Right lobe of liver (tissue), 6 donors: Measurements from ENCODE around the gene TMEM51. TPM values are rescaled to one million over a fixed set of nuclear protein-coding genes. Genes with fewer than 3 reads are reported as not detected.
A peak's percentile ranks its signal among the peaks of the same experiment; 100 is the strongest.

Experiments
- ATAC-seq, 4 donors: fragments of 200-7000 bp; cut with Tn5 transposase; one replicate each; pipeline ENCODE4 v1.9.1; 2020; ENCODE audit warnings: mild to moderate bottlenecking in 4 of 4, moderate library complexity in 4 of 4
- DNase-seq, 3 donors: peaks; one replicate each; pipeline ENCODE4 v3.0.0-alpha.2; 2020
- H3K27ac ChIP-seq, 3 donors: fragments of 200-600 bp; one replicate each; pipeline ENCODE4 v1.8.0; 2022
- H3K27me3 ChIP-seq, 2 donors: fragments of 200-600 bp; one replicate each; pipeline ENCODE4 v1.8.0; 2022
- H3K36me3 ChIP-seq, 4 donors: fragments of 200-600 bp; sonication (generic) in 1 of 4; one replicate each; pipeline versions ENCODE4 v1.5.1 to v1.8.0; 2017 to 2022; ENCODE audit warnings: control low read depth in 1 of 4
- H3K4me1 ChIP-seq, 4 donors: fragments of 200-600 bp; sonication (generic) in 1 of 4; one replicate each; pipeline versions ENCODE4 v1.5.1 to v1.8.0; 2017 to 2022; ENCODE audit warnings: control low read depth in 1 of 4
- H3K4me3 ChIP-seq, 3 donors: fragments of 200-600 bp; one replicate each; pipeline ENCODE4 v1.8.0; 2022
- H3K9me3 ChIP-seq, 4 donors: fragments of 200-600 bp; sonication (generic) in 1 of 4; one replicate each; pipeline versions ENCODE4 v1.5.1 to v1.8.0; 2017 to 2022; ENCODE audit warnings: control low read depth in 1 of 4
- POLR2A ChIP-seq: fragments of 450-650 bp; IDR thresholded peaks from one replicate; pipeline ENCODE4 v1.6.1; 2017; ENCODE audit warnings: antibody characterized with exemption, mild to moderate bottlenecking
- WGBS: methylation state at CpG from one replicate; pipeline ENCODE4 v1.1.6; 2018; ENCODE audit warnings: low coverage, low lambda C conversion rate; ENCODE audit not compliant: insufficient coverage; ENCODE audit errors: missing lambda C conversion rate; 5-methylcytosine and 5-hydroxymethylcytosine counted together
- intact Hi-C, 2 donors: fragments of 100-400 bp; cut with DNase I; formaldehyde crosslinking; loops; one replicate each; pipeline versions ENCODE4 v1.11.2 to v1.14.1; 2022
- total RNA-seq, 6 experiments: library from RNA; depleted of rRNA in 2 of 6; stranded (reverse); fragments of >200 nt in 2 of 6; fragmentation: NEBNext Ultra II Directional in 3 of 6; extraction: Animal tissue kit (Norgen Biotek cat#: 25700) in 3 of 6; gene quantifications; one replicate each; pipeline versions ENCODE4 v1.1.0 to v1.2.4, GENCODE V29; 2016 to 2023
- TF ChIP-seq, protein P1 (sequence below), 4 donors: fragments of 200-600 bp in 3 of 4; fragments of 450-650 bp in 1 of 4; IDR thresholded peaks; one replicate each; pipeline versions ENCODE4 v1.5.1 to v1.8.0; 2016 to 2022; ENCODE audit warnings: antibody characterized with exemption in 4 of 4, mild to moderate bottlenecking in 2 of 4
- donor health status: DM: no; HTN: yes; CAD: no.
- donor health status: DM: no; HTN: no; CAD: no.
- donor health status: DM: no; HTN: no; CAD: no.
- donor health status: DM: no; HTN: yes; CAD: no.
- donor health status: DM: no; HTN: yes; CAD: no.

The TMEM51 gene
- total RNA-seq, 6 experiments from 2014 or later = 1.3 to 5.4 (median 1.9) TPM

DNA sequence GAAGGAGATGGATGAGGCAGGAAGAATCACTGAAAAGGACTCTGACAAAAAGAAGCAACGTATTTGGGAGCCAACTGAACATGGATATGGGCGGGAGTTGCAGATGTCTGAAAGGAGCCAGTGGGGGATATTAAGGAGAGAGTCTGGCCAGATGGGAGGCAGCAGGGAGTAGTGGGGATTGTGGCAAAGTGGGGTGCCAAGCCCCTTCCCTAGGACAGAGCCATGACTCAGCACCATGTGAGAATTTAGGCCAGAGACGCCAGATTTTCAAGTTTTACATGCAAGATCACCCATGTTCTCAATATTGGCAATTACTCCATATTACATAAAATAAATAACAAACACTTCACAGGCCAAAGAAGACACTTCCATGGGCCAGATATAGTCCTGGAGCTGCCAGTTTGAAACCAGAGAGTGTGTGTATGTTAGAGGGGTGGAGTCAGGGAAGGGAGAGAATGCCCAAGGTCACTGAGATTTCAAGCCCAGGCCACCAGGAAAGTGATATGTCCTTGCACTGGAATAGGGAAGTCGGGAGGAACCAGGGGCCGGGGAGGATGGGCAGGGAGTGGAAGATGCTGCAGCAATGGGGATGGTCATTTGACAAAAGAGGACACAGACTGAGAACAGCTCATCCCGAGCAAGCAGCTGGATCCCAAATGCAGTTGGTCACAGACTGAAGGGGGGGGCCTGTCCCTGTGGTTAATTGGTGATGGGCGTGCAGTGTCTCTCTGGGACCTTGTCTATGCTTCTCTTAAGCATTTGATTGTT, 23.5 kb downstream of the TMEM51 start:
- 43% methylated on average over 5 of the region's 7 CpGs for WGBS
- H3K27ac ChIP-seq = no peak overlapping the region
- H3K4me3 ChIP-seq = no peak overlapping the region
- no peaks in the 10 kb centered on the region for H3K4me1 ChIP-seq
- H3K36me3 ChIP-seq = no peaks in the 10 kb centered on the region
- intact Hi-C loops = no loop called here
- H3K27me3 ChIP-seq = peaks cover 0 to 4% of the 10 kb centered on the region in 2 donors
- no peaks in the 10 kb centered on the region for H3K9me3 ChIP-seq
- ATAC-seq (peak in 1 of 4 donors; percentile 20), DNase-seq (no peak)
- TF ChIP-seq, protein P1, sequence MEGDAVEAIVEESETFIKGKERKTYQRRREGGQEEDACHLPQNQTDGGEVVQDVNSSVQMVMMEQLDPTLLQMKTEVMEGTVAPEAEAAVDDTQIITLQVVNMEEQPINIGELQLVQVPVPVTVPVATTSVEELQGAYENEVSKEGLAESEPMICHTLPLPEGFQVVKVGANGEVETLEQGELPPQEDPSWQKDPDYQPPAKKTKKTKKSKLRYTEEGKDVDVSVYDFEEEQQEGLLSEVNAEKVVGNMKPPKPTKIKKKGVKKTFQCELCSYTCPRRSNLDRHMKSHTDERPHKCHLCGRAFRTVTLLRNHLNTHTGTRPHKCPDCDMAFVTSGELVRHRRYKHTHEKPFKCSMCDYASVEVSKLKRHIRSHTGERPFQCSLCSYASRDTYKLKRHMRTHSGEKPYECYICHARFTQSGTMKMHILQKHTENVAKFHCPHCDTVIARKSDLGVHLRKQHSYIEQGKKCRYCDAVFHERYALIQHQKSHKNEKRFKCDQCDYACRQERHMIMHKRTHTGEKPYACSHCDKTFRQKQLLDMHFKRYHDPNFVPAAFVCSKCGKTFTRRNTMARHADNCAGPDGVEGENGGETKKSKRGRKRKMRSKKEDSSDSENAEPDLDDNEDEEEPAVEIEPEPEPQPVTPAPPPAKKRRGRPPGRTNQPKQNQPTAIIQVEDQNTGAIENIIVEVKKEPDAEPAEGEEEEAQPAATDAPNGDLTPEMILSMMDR (IDR thresholded peaks at IDR 0.05) = no peak
- TF ChIP-seq POLR2A = no peak

DNA sequence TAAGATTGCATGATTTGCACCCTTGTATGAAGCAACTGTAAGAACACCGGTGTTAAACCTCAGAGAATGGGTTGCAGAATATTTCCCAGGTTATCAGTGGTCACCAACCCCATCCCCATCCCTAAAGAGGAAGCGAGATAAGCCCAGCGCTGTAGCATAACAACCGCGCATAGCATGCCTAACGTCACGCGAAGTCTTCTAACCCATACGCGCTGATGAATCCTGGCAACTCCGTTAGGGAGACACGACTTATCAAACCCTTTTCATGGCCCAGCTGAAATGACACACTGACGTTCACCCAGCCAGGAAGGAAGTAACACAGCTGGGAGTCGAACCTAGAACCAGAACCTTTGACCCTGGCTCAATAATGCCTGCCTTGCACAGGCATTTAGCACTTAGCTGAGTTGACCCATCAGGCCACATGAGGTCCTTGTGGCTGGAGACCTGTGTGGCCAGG, 24.2 kb downstream of the TMEM51 start:
- peaks cover 0 to 3% of the 10 kb centered on the region in 2 donors for H3K27me3 ChIP-seq
- H3K4me1 ChIP-seq = no peaks in the 10 kb centered on the region
- DNase-seq (no peak), ATAC-seq (peak; percentile 38 to 52 (median 40))
- no peaks in the 10 kb centered on the region for H3K9me3 ChIP-seq
- H3K4me3 ChIP-seq = no peak overlapping the region
- no peaks in the 10 kb centered on the region for H3K36me3 ChIP-seq
- intact Hi-C loops = no loop called here
- 52% methylated on average over 13 of the region's 14 CpGs for WGBS
- no peak overlapping the region for H3K27ac ChIP-seq
- TF ChIP-seq, protein P1 (IDR thresholded peaks at IDR 0.05) = no peak
- TF ChIP-seq POLR2A = no peak

DNA sequence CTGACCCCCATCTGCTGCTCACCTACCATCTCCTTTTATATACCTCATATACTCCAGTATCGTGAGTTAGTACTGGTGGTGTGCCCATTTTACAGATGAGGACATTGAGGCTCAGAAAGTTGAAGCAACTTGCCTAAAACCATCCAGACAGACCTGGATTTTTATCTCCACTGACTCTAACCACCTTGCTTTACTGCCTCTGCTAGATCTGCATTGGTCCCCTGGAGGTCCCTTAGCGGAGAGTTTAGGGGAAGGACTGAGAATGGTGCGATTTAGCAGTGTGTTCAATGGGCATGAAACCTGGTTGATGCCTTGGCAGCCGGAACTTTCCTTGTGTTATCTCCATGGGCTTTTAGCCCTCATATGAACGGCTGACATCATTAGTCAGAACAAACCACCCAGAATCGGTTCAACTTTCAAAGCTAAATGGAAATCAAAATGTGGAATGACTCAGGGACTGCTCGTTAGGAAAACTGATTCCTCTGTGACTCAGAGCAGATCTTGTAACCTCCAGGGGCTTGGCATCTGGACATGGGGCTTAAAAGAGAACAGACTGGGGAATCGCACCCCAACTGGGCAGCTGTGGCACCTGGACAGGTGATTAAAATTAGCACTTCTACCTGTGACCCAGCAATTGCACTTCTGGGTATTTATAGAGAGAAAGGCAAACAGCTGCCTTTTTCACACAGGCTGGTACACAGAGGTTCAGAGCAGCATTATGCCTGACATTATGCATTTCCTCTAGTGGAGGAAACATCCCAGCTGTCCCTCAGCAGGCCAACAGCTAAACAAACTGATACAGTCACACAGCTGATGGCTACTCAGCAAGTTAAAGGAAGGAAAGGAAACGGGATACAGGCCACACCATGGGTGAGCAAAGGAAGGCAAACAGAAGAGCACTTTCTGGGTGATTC, 25.3 kb downstream of the TMEM51 start:
- DNase-seq (no peak), ATAC-seq (peak; percentile 59 to 78 (median 77))
- no peak for TF ChIP-seq POLR2A
- TF ChIP-seq, protein P1 (IDR thresholded peaks at IDR 0.05) = no peak
- no peaks in the 10 kb centered on the region for H3K9me3 ChIP-seq
- no peaks in the 10 kb centered on the region for H3K27me3 ChIP-seq
- intact Hi-C loops = no loop called here
- no peaks in the 10 kb centered on the region for H3K36me3 ChIP-seq
- H3K4me3 ChIP-seq = no peak overlapping the region
- H3K4me1 ChIP-seq = no peaks in the 10 kb centered on the region
- 64% methylated on average over 7 of the region's 9 CpGs for WGBS
- peak overlapping the region in 1 of 3 donors; percentile 21 for H3K27ac ChIP-seq

DNA sequence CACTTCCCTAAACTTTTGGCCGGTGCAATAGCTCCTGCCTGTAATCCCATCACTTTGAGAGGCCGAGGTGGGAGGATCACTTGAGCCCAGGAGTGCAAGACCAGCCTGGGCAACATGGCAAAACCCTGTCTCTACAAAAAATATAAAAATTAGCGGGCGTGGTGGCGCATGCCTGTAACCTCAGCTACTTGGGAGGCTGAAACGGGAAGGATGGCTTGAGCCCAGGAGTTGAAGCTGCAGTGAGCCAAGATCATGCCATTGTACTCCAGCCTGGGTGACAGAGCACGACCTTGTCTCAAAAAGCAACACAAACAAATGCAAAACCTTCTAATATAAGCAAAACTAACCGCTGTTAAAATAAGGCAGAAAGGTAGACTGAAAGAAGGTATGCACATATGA, 25.9 kb downstream of the TMEM51 start:
- TF ChIP-seq, protein P1 (IDR thresholded peaks at IDR 0.05) = no peak
- TF ChIP-seq POLR2A = no peak
- intact Hi-C loops = no loop called here
- Histone ChIP-seq H3K27ac (no peak overlapping the region), H3K9me3 (no peaks in the 10 kb centered on the region), H3K4me3 (no peak overlapping the region), H3K36me3 (no peaks in the 10 kb centered on the region), H3K4me1 (no peaks in the 10 kb centered on the region), H3K27me3 (no peaks in the 10 kb centered on the region)
- 68% methylated on average over 8 of the region's 8 CpGs for WGBS
- DNase-seq (no peak), ATAC-seq (no peak)
